Panc1 (cell line): ENCODE measurements around the gene OSBPL8.

Source experiments
- TCF7L2 ChIP-seq: IDR thresholded peaks from 2 replicates; pipeline ENCODE4 v1.6.1; 2011; ENCODE audit warnings: mild to moderate bottlenecking, low read depth, low read length, inconsistent platforms
- TF ChIP-seq, protein P1 (sequence below): fragments of 450-650 bp; IDR thresholded peaks from 2 replicates; pipeline ENCODE4 v1.5.1; 2017; ENCODE audit warnings: mild to moderate bottlenecking

DNA sequence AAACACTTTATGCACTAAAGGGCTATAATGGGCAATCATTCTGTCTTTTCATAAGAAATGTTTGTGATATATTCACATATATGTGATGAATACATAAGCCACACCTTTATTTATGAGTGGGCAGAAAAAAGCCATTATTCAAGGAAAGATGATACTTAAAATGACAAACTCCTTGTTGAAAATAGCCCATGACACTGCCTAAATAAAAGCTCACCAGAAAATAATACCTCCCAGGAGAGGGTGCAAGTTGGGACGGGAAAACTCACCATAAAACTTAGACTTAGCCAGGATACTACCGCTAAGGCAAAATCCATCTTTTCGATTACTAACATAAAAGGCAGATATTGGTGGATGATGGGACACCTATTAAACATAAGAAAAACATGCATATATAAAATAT, 175.6 kb downstream of the OSBPL8 start:
- TF ChIP-seq, protein P1, sequence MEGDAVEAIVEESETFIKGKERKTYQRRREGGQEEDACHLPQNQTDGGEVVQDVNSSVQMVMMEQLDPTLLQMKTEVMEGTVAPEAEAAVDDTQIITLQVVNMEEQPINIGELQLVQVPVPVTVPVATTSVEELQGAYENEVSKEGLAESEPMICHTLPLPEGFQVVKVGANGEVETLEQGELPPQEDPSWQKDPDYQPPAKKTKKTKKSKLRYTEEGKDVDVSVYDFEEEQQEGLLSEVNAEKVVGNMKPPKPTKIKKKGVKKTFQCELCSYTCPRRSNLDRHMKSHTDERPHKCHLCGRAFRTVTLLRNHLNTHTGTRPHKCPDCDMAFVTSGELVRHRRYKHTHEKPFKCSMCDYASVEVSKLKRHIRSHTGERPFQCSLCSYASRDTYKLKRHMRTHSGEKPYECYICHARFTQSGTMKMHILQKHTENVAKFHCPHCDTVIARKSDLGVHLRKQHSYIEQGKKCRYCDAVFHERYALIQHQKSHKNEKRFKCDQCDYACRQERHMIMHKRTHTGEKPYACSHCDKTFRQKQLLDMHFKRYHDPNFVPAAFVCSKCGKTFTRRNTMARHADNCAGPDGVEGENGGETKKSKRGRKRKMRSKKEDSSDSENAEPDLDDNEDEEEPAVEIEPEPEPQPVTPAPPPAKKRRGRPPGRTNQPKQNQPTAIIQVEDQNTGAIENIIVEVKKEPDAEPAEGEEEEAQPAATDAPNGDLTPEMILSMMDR: no peak
- TF ChIP-seq TCF7L2: no peak
